IMR-90 (cell line): ENCODE data around the gene POU2F2. TPM values are rescaled to one million over a fixed set of nuclear protein-coding genes. Genes with fewer than 3 reads are reported as not detected.

Experiments
- ATAC-seq: fragments of 200-7000 bp; cut with Tn5 transposase; 2 replicates; pipeline ENCODE4 v1.9.1; 2020; ENCODE audit warnings: low read depth, mild to moderate bottlenecking, moderate library complexity
- BruUV-seq: library from RNA; stranded (reverse); fragments of 400-500 nt; replicated peaks from 2 replicates; lab custom pipeline; 2021; lab: Mats Ljungman, UMichigan
- CTCF ChIA-PET: fragments of 300-600 bp; formaldehyde crosslinking; extraction: SDS; loops from one replicate; lab custom pipeline; 2021; ENCODE audit warnings: antibody characterized with exemption; lab: Yijun Ruan, JAX
- POLR2A ChIA-PET: fragments of 300-600 bp; sonication (Branson Sonifier 250); formaldehyde crosslinking; loops from one replicate; lab custom pipeline; 2022; ENCODE audit warnings: antibody characterized with exemption; ENCODE audit not compliant: unreplicated experiment; lab: Charles Lee
- DNase-seq: peaks from one replicate; pipeline ENCODE4 v3.0.0; 2013
- H2AFZ ChIP-seq: replicated peaks from 2 replicates; pipeline ENCODE3; 2013; ENCODE audit warnings: low read length, mild to moderate bottlenecking; ENCODE audit not compliant: poor library complexity
- H2AK5ac ChIP-seq: 2 replicates; pipeline ENCODE4 v1.6.1; 2013; ENCODE audit warnings: low read depth, low read length, inconsistent platforms
- H2AK9ac ChIP-seq: replicated peaks from 2 replicates; pipeline ENCODE3; 2013; ENCODE audit warnings: mild to moderate bottlenecking, low read depth, low read length, moderate library complexity; ENCODE audit not compliant: poor library complexity
- H2BK120ac ChIP-seq: 2 replicates; pipeline ENCODE4 v1.6.1; 2013; ENCODE audit warnings: low read depth, low read length, inconsistent platforms
- H2BK15ac ChIP-seq: 3 replicates; pipeline ENCODE4 v1.6.1; 2013; ENCODE audit warnings: low read depth, low read length, inconsistent platforms
- H2BK20ac ChIP-seq: 2 replicates; pipeline ENCODE4 v1.6.1; 2013; ENCODE audit warnings: low read depth, mild to moderate bottlenecking, inconsistent platforms, low read length, moderate library complexity
- H2BK5ac ChIP-seq: 2 replicates; pipeline ENCODE4 v1.6.1; 2013; ENCODE audit warnings: mild to moderate bottlenecking, low read depth, low read length, inconsistent platforms; ENCODE audit not compliant: poor library complexity, severe bottlenecking
- H3K14ac ChIP-seq: replicated peaks from 2 replicates; pipeline ENCODE4 v1.6.1; 2013; ENCODE audit warnings: low read depth, low read length, inconsistent platforms
- H3K18ac ChIP-seq: 2 replicates; pipeline ENCODE4 v1.6.1; 2013; ENCODE audit warnings: low read depth, low read length, control low read depth
- H3K23ac ChIP-seq: 2 replicates; pipeline ENCODE4 v1.6.1; 2013; ENCODE audit warnings: low read depth, low read length, inconsistent platforms
- H3K27ac ChIP-seq: 2 replicates; pipeline ENCODE4 v1.5.1; 2013; ENCODE audit warnings: mild to moderate bottlenecking, control low read depth, low read length; ENCODE audit not compliant: insufficient read depth
- H3K27me3 ChIP-seq: 2 replicates; pipeline ENCODE4 v1.6.1; 2013; ENCODE audit warnings: low read length; ENCODE audit not compliant: control insufficient read depth, insufficient read depth
- H3K36me3 ChIP-seq: 2 replicates; pipeline ENCODE4 v1.6.1; 2013; ENCODE audit warnings: low read length, mixed read lengths; ENCODE audit not compliant: control insufficient read depth, insufficient read depth
- H3K4ac ChIP-seq: 2 replicates; pipeline ENCODE4 v1.6.1; 2013; ENCODE audit warnings: low read depth, low read length, inconsistent platforms
- H3K4me1 ChIP-seq: 2 replicates; pipeline ENCODE4 v1.6.1; 2013; ENCODE audit warnings: low read length, mixed read lengths; ENCODE audit not compliant: control insufficient read depth, insufficient read depth
- H3K4me2 ChIP-seq: 2 replicates; pipeline ENCODE4 v1.6.1; 2013; ENCODE audit warnings: low read depth, mild to moderate bottlenecking, control low read depth, low read length, moderate library complexity
- H3K4me3 ChIP-seq: 2 replicates; pipeline ENCODE4 v1.5.1; 2013; ENCODE audit warnings: low read depth, mild to moderate bottlenecking, control low read depth, low read length, moderate library complexity; ENCODE audit not compliant: insufficient read depth
- H3K56ac ChIP-seq: 2 replicates; pipeline ENCODE4 v1.6.1; 2013; ENCODE audit warnings: low read length, inconsistent platforms; ENCODE audit not compliant: insufficient read depth; ENCODE audit errors: extremely low read depth
- H3K79me1 ChIP-seq, 2 experiments: 2 replicates each; pipeline ENCODE4 v1.6.1; 2013; ENCODE audit warnings: low read length in 2 of 2, inconsistent platforms in 1 of 2, low read depth in 1 of 2
- H3K9ac ChIP-seq: 2 replicates; pipeline ENCODE4 v1.6.1; 2013; ENCODE audit warnings: low read depth, low read length, control low read depth
- H3K9me1 ChIP-seq: 2 replicates; pipeline ENCODE4 v1.6.1; 2013; ENCODE audit warnings: low read length, inconsistent platforms; ENCODE audit not compliant: insufficient read depth
- H3K9me3 ChIP-seq: 2 replicates; pipeline ENCODE4 v1.6.1; 2013; ENCODE audit warnings: low read length; ENCODE audit not compliant: control insufficient read depth, insufficient read depth
- H4K20me1 ChIP-seq: 2 replicates; pipeline ENCODE4 v1.6.1; 2013; ENCODE audit warnings: low read length, inconsistent platforms; ENCODE audit not compliant: insufficient read depth
- H4K5ac ChIP-seq: 2 replicates; pipeline ENCODE4 v1.6.1; 2013; ENCODE audit warnings: mild to moderate bottlenecking, low read depth, low read length, control low read depth
- H4K8ac ChIP-seq, 2 experiments: 2 replicates each; pipeline ENCODE4 v1.6.1; 2013; ENCODE audit warnings: low read depth in 2 of 2, low read length in 2 of 2, control low read depth in 1 of 2, inconsistent platforms in 1 of 2
- H4K91ac ChIP-seq: 2 replicates; pipeline ENCODE4 v1.6.1; 2013; ENCODE audit warnings: low read depth, low read length, inconsistent platforms; ENCODE audit not compliant: insufficient read depth
- CEBPB ChIP-seq: IDR thresholded peaks from 2 replicates; pipeline ENCODE4 v1.6.1; 2012; ENCODE audit warnings: low read depth, low read length, improper control_type of control experiment
- MAZ ChIP-seq: IDR thresholded peaks from 2 replicates; pipeline ENCODE4 v1.6.1; 2012; ENCODE audit warnings: low read depth, mild to moderate bottlenecking, low read length, improper control_type of control experiment, moderate library complexity, borderline replicate concordance
- WGBS, 2 experiments: methylation state at CpG; one replicate each; pipeline versions ENCODE4 v1.1.5 to v1.1.7; 2013; ENCODE audit warnings: missing lambda C conversion rate in 2 of 2; ENCODE audit not compliant: insufficient read length in 1 of 2; ENCODE audit errors: extremely low coverage in 2 of 2; 5-methylcytosine and 5-hydroxymethylcytosine counted together
- dilution Hi-C: fragments of 300-500 bp; cut with HindIII; formaldehyde crosslinking; loops from one replicate; pipeline ENCODE4 v1.14.3; 2018; ENCODE audit warnings: low sequenced_read_pairs; ENCODE audit not compliant: unreplicated experiment
- in situ Hi-C: fragments of 300-500 bp; cut with MboI; formaldehyde crosslinking; loops from 3 replicates; pipeline ENCODE4 v1.14.3; 2019; ENCODE audit warnings: low sequenced_read_pairs, inconsistent platforms, mixed read lengths
- intact Hi-C: fragments of 100-400 bp; cut with micrococcal nuclease; formaldehyde crosslinking; loops from 2 replicates; pipeline ENCODE4 v1.10.0; 2022
- polyA plus RNA-seq, 3 experiments: library from polyadenylated mRNA; depleted of rRNA; stranded (reverse); fragments of >200 nt; gene quantifications; 2 replicates each; pipeline ENCODE4 v1.2.3, GENCODE V29; 2012; ENCODE audit warnings: low replicate concordance in 1 of 3
- total RNA-seq: library from RNA; depleted of rRNA; stranded (reverse); fragments of >200 nt; gene quantifications from 2 replicates; pipeline ENCODE4 v1.2.3, GENCODE V29; 2012

The POU2F2 gene
- total and polyA plus RNA-seq, 2 of the 4 experiments (the other 2 are of a cell fraction) = 0.54 to 5.0 TPM

DNA sequence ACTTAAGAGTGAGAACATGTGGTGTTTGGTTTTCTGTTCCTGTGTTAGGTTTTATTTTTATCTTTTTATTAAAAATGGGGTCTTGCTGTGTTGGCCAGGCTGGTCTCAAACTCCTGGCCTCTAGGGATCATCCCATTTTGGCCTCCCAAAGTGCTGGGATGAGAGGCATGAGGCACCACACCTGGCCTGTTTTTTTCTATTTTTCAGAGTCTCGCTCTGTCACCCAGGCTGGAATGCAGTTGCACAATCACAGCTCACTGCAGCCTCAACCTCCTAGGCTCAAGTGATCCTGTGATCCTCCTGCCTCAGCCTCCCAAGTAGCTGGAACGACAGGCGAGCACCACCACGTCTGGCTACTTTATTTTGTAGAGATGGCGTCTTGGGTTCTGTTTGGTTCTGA, 48.7 kb downstream of the POU2F2 start:
- Histone ChIP-seq H3K36me3 (peaks cover 38% of the 10 kb centered on the region), H3K9ac (no peak overlapping the region), H2BK5ac (no peak overlapping the region), H2AFZ (no peak overlapping the region), H3K9me3 (no peaks in the 10 kb centered on the region), H2BK15ac (no peak overlapping the region), H3K4me3 (no peak overlapping the region), H3K9me1 (peaks cover 18% of the 10 kb centered on the region), H3K23ac (no peak overlapping the region), H3K4ac (no peak overlapping the region), H3K79me1 (peaks cover 17 to 59% of the 10 kb centered on the region in 2 experiments), H3K4me2 (no peak overlapping the region), H3K27me3 (no peaks in the 10 kb centered on the region), H2BK20ac (no peak overlapping the region), H3K18ac (no peak overlapping the region), H4K20me1 (peaks cover 39% of the 10 kb centered on the region), H2AK9ac (no peak overlapping the region), H4K8ac (no peak overlapping the region), H4K5ac (no peak overlapping the region), H3K56ac (no peak overlapping the region), H3K14ac (no peak overlapping the region), H3K4me1 (peaks cover 5% of the 10 kb centered on the region), H2AK5ac (no peak overlapping the region), H3K27ac (no peak overlapping the region), H4K91ac (no peak overlapping the region), H2BK120ac (no peak overlapping the region)
- DNase-seq (no peak), ATAC-seq (no peak)
- whole genome bisulfite sequencing, 2 experiments = 100% methylated on average over 1 of the region's 5 CpGs; no CpG with 5 or more reads in 1 of the 2 experiments
- POLR2A ChIA-PET = no interaction called here
- intact Hi-C loops = no loop called here
- TF ChIP-seq MAZ (no peak), CEBPB (peak; percentile 57; the same call in 1 of the 2 replicates)
- no TSS peak for BruUV-seq
- in situ Hi-C loops = no loop called here
- CTCF ChIA-PET = no interaction called here
- dilution Hi-C loops = no loop called here
